Loucy (cell line): Measurements from ENCODE around the gene ATOH8.

ENCODE experiments used
- CTCF ChIP-seq: fragments of 200-600 bp; sonication (generic); conservative IDR thresholded peaks from 2 replicates; pipeline ENCODE4 v1.5.1; 2014; ENCODE audit warnings: mild to moderate bottlenecking, antibody characterized with exemption, low read length
- EZH2phosphoT487 ChIP-seq: fragments of 200-600 bp; IDR thresholded peaks from 2 replicates; pipeline ENCODE4 v1.6.1; 2018; ENCODE audit warnings: antibody characterized with exemption, mild to moderate bottlenecking, moderate library complexity, borderline replicate concordance

GRCh38 chr2:85712336-85712735 lies 41.5 kb upstream of the ATOH8 start:
- TF ChIP-seq CTCF (no peak), EZH2phosphoT487 (no peak)
